ENCODE data around the gene NGF.

DNA sequence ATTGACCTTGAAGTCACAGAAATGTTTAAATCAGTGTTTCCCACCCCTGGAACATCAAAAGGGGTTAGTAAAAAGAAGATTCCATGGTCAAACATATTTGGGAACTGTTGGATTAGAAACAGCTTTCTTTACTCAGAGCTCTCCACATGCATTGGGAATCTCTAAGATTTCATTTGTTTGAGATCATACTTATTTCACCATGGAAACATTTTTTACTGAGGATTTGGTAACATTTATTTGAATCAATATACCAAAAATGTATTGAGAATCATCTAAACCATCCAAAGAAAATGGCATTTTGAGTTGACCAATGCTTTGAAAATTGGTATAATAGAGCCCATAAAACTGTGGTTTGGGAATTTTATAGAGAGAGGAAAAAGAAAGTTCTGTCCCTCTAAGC is 25.3 kb downstream of the NGF start:
- TF ChIP-seq EP300 (IDR thresholded peaks at IDR 0.05) (no peak), POLR2AphosphoS5 (IDR thresholded peaks at IDR 0.05) (no peak)
- TF ChIP-seq, protein P1, sequence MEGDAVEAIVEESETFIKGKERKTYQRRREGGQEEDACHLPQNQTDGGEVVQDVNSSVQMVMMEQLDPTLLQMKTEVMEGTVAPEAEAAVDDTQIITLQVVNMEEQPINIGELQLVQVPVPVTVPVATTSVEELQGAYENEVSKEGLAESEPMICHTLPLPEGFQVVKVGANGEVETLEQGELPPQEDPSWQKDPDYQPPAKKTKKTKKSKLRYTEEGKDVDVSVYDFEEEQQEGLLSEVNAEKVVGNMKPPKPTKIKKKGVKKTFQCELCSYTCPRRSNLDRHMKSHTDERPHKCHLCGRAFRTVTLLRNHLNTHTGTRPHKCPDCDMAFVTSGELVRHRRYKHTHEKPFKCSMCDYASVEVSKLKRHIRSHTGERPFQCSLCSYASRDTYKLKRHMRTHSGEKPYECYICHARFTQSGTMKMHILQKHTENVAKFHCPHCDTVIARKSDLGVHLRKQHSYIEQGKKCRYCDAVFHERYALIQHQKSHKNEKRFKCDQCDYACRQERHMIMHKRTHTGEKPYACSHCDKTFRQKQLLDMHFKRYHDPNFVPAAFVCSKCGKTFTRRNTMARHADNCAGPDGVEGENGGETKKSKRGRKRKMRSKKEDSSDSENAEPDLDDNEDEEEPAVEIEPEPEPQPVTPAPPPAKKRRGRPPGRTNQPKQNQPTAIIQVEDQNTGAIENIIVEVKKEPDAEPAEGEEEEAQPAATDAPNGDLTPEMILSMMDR (IDR thresholded peaks at IDR 0.05), result no peak
